HEK293 (cell line): ENCODE measurements around the gene PSMC2.
A peak's percentile ranks its signal among the peaks of the same experiment; 100 is the strongest.

Experiments used
- CTCF ChIA-PET: fragments of 350-600 bp; formaldehyde crosslinking; extraction: SDS; loops from one replicate; lab custom pipeline; 2021; ENCODE audit warnings: antibody characterized with exemption; lab: Yijun Ruan, JAX
- POLR2A ChIA-PET: fragments of 300-600 bp; formaldehyde crosslinking; extraction: SDS; loops from one replicate; lab custom pipeline; 2020; ENCODE audit warnings: antibody characterized with exemption, inconsistent platforms; lab: Yijun Ruan, JAX
- H3K27ac ChIP-seq: fragments of 200-500 bp; sonication (Bioruptor generic); 2 replicates; pipeline ENCODE4 v1.5.1; 2014; ENCODE audit warnings: low read depth, low read length, control low read depth, inconsistent platforms; ENCODE audit errors: extremely low read depth
- H3K36me3 ChIP-seq, 2 experiments: fragments of 200-500 bp in 1 of 2; sonication (Bioruptor generic) in 1 of 2; 1 replicate in 1 of 2; 2 replicates in 1 of 2; pipeline ENCODE4 v1.5.1; 2014 to 2017; ENCODE audit warnings: inconsistent platforms in 2 of 2, low read length in 2 of 2; ENCODE audit not compliant: control insufficient read depth in 2 of 2, insufficient read depth in 1 of 2
- H3K4me1 ChIP-seq: fragments of 200-500 bp; sonication (Bioruptor generic); 2 replicates; pipeline ENCODE4 v1.5.1; 2014; ENCODE audit warnings: mild to moderate bottlenecking, low read length, inconsistent platforms; ENCODE audit not compliant: control insufficient read depth, insufficient read depth
- H3K4me3 ChIP-seq: 2 replicates; pipeline ENCODE4 v1.5.1; 2011; ENCODE audit warnings: low read depth, mild to moderate bottlenecking, control low read depth, low read length, moderate library complexity
- H3K9me3 ChIP-seq: fragments of 200-500 bp; sonication (Bioruptor generic); 2 replicates; pipeline ENCODE4 v1.5.1; 2014; ENCODE audit warnings: low read depth, low read length, inconsistent platforms; ENCODE audit not compliant: control insufficient read depth, insufficient read depth
- AEBP2 ChIP-seq: fragments of 450-650 bp; formaldehyde crosslinking; IDR thresholded peaks from 2 replicates; pipeline ENCODE4 v1.5.1; 2016; ENCODE audit warnings: missing biosample characterization, missing genetic modification characterization, borderline replicate concordance
- GLIS2 ChIP-seq: fragments of 450-650 bp; formaldehyde crosslinking; IDR thresholded peaks from 2 replicates; pipeline ENCODE4 v1.5.1; 2016; ENCODE audit warnings: missing biosample characterization, missing genetic modification characterization
- OVOL3 ChIP-seq: fragments of 450-650 bp; formaldehyde crosslinking; IDR thresholded peaks from 2 replicates; pipeline ENCODE4 v1.5.1; 2016; ENCODE audit warnings: missing biosample characterization, missing genetic modification characterization
- YY2 ChIP-seq: fragments of 450-650 bp; formaldehyde crosslinking; IDR thresholded peaks from 2 replicates; pipeline ENCODE4 v1.5.1; 2016; ENCODE audit warnings: missing biosample characterization, missing genetic modification characterization
- ZBTB8A ChIP-seq: fragments of 450-650 bp; formaldehyde crosslinking; IDR thresholded peaks from 2 replicates; pipeline ENCODE4 v1.5.1; 2016; ENCODE audit warnings: missing biosample characterization, missing genetic modification characterization
- ZNF174 ChIP-seq: fragments of 450-650 bp; formaldehyde crosslinking; IDR thresholded peaks from 2 replicates; pipeline ENCODE4 v1.5.0; 2017; ENCODE audit warnings: missing biosample characterization, mild to moderate bottlenecking, missing genetic modification characterization
- ZNF211 ChIP-seq: fragments of 450-650 bp; formaldehyde crosslinking; IDR thresholded peaks from 2 replicates; pipeline ENCODE4 v1.5.1; 2016; ENCODE audit warnings: low read depth, missing biosample characterization, missing genetic modification characterization
- ZNF266 ChIP-seq: fragments of 450-650 bp; formaldehyde crosslinking; IDR thresholded peaks from 2 replicates; pipeline ENCODE4 v1.5.1; 2016; ENCODE audit warnings: missing biosample characterization, missing genetic modification characterization, low read depth
- ZNF335 ChIP-seq: fragments of 450-650 bp; formaldehyde crosslinking; conservative IDR thresholded peaks from 2 replicates; pipeline ENCODE4 v1.5.1; 2016; ENCODE audit warnings: missing biosample characterization, missing genetic modification characterization
- ZNF362 ChIP-seq: fragments of 450-650 bp; formaldehyde crosslinking; IDR thresholded peaks from 2 replicates; pipeline ENCODE4 v1.5.1; 2016; ENCODE audit warnings: missing biosample characterization, missing genetic modification characterization
- ZNF398 ChIP-seq: fragments of 450-650 bp; formaldehyde crosslinking; IDR thresholded peaks from 2 replicates; pipeline ENCODE4 v1.5.1; 2017; ENCODE audit warnings: missing biosample characterization, missing genetic modification characterization
- ZNF521 ChIP-seq: fragments of 450-650 bp; formaldehyde crosslinking; IDR thresholded peaks from 2 replicates; pipeline ENCODE4 v1.5.1; 2017; ENCODE audit warnings: missing biosample characterization, mild to moderate bottlenecking, missing genetic modification characterization
- ZNF692 ChIP-seq: fragments of 450-650 bp; formaldehyde crosslinking; IDR thresholded peaks from 2 replicates; pipeline ENCODE4 v1.5.1; 2016; ENCODE audit warnings: missing biosample characterization, missing genetic modification characterization

PSMC2 gene

GRCh38 chr7:103373866-103374643 is 26.6 kb downstream of the PSMC2 start (continued):
- TF ChIP-seq AEBP2 (tag by site-specific recombination): no peak

GRCh38 chr7:103379270-103379975 is 32.0 kb downstream of the PSMC2 start:
- Histone ChIP-seq H3K27ac (no peak overlapping the region), H3K4me1 (no peaks in the 10 kb centered on the region), H3K4me3 (no peak overlapping the region), H3K9me3 (no peaks in the 10 kb centered on the region), H3K36me3 (no peaks in the 10 kb centered on the region)
- TF ChIP-seq ZNF174 (tag by site-specific recombination): no peak
- peak; percentile 36; the same call in 1 of the 2 replicates for TF ChIP-seq ZNF362 (tag by site-specific recombination)
- TF ChIP-seq ZNF692 (tag by site-specific recombination): no peak
- no peak for TF ChIP-seq YY2 (tag by site-specific recombination)
- peak; percentile 50 for TF ChIP-seq ZNF335 (tag by site-specific recombination)
- CTCF ChIA-PET: no interaction called here
- POLR2A ChIA-PET: interaction anchor here (1.3 kb wide), 1 partner anchor 72 kb away, joined by 3 read pairs; no protein-coding TSS in a partner anchor

GRCh38 chr7:103380395-103381191 is 33.1 kb downstream of the PSMC2 start:
- no peak for TF ChIP-seq GLIS2 (tag by site-specific recombination)
- peak; percentile 49; the same call in 1 of the 2 replicates for TF ChIP-seq ZNF211 (tag by site-specific recombination)
- TF ChIP-seq ZBTB8A (tag by site-specific recombination): no peak
- TF ChIP-seq ZNF521 (tag by site-specific recombination): 0 out of 2 replicates have a peak, but pooled peaks have one; percentile 1
- TF ChIP-seq ZNF266 (tag by site-specific recombination): 0 out of 2 replicates have a peak, but pooled peaks have one; percentile 7
- TF ChIP-seq ZNF398 (tag by site-specific recombination): no peak
- TF ChIP-seq OVOL3 (tag by site-specific recombination): 0 out of 2 replicates have a peak, but pooled peaks have one; percentile 10
- no peaks in the 10 kb centered on the region for H3K36me3 ChIP-seq
- no peak overlapping the region for H3K27ac ChIP-seq
- no peak overlapping the region for H3K4me3 ChIP-seq
- H3K4me1 ChIP-seq: no peaks in the 10 kb centered on the region
- H3K9me3 ChIP-seq: no peaks in the 10 kb centered on the region
- POLR2A ChIA-PET: interaction anchor here (1.3 kb wide), 1 partner anchor 73 kb away, joined by 3 read pairs; no protein-coding TSS in a partner anchor
- CTCF ChIA-PET: no interaction called here
